HepG2 (cell line): Measurements from ENCODE around the gene CYSRT1. TPM values are rescaled to one million over a fixed set of nuclear protein-coding genes. Genes with fewer than 3 reads are reported as not detected.

Source experiments
- ATAC-seq: fragments of 200-7000 bp; cut with Tn5 transposase; 3 replicates; pipeline ENCODE4 v1.9.1; 2020; ENCODE audit warnings: mild to moderate bottlenecking, moderate library complexity
- BruUV-seq: library from RNA; stranded (reverse); fragments of 400-500 nt; replicated peaks from 2 replicates; lab custom pipeline; 2021; lab: Mats Ljungman, UMichigan
- CTCF ChIA-PET: fragments of 300-600 bp; formaldehyde crosslinking; extraction: SDS; loops from one replicate; lab custom pipeline; 2021; ENCODE audit warnings: low total read pairs, inconsistent platforms, low intra/inter-chr PET ratio; lab: Yijun Ruan, JAX
- POLR2A ChIA-PET: fragments of 350-600 bp; sonication (Branson Sonifier 250); formaldehyde crosslinking; loops from one replicate; lab custom pipeline; 2020; ENCODE audit warnings: antibody characterized with exemption, inconsistent platforms; lab: Yijun Ruan, JAX
- DNase-seq: peaks from one replicate; pipeline ENCODE4 v3.0.0-alpha.2; 2015; ENCODE audit warnings: low spot score
- FAIRE-seq: peaks from 3 replicates; lab custom pipeline; 2011; peaks lifted over from hg19 to GRCh38; lab: Jason Lieb, UNC
- H2AFZ ChIP-seq: one replicate; pipeline ENCODE4 v1.6.1; 2011; ENCODE audit warnings: low read length, inconsistent platforms
- H3K27ac ChIP-seq: fragments of 300-600 bp; 3 replicates; pipeline ENCODE4 v1.8.0; 2011; ENCODE audit warnings: mixed run types, mild to moderate bottlenecking, mixed read lengths, low read length, inconsistent platforms; ENCODE audit not compliant: insufficient read depth; ENCODE audit errors: extremely low read length
- H3K27me3 ChIP-seq, 2 experiments: fragments of 200-600 bp in 1 of 2; 2 replicates in 1 of 2; 3 replicates in 1 of 2; pipeline versions ENCODE4 v1.6.0 to v1.8.0; 2011; ENCODE audit warnings: low read length in 2 of 2, mild to moderate bottlenecking in 2 of 2, moderate library complexity in 2 of 2, inconsistent platforms in 1 of 2; ENCODE audit not compliant: insufficient read depth in 2 of 2, control insufficient read depth in 1 of 2
- H3K36me3 ChIP-seq, 2 experiments: fragments of 200-600 bp in 1 of 2; replicated peaks in 1 of 2; 2 replicates in 1 of 2; 3 replicates in 1 of 2; pipeline versions ENCODE4 v1.5.1 to v1.8.0; 2011; ENCODE audit warnings: low read length in 2 of 2, inconsistent platforms in 1 of 2; ENCODE audit not compliant: insufficient read depth in 2 of 2, control insufficient read depth in 1 of 2
- H3K4me1 ChIP-seq: 2 replicates; pipeline ENCODE4 v1.5.1; 2012; ENCODE audit warnings: low read length, inconsistent platforms; ENCODE audit not compliant: insufficient read depth
- H3K4me2 ChIP-seq: 2 replicates; pipeline ENCODE4 v1.6.0; 2011; ENCODE audit warnings: low read depth, low read length, inconsistent platforms
- H3K4me3 ChIP-seq, 3 experiments: fragments of 200-600 bp in 1 of 3; sonication (generic), shearing (Covaris generic) in 1 of 3; replicated peaks in 1 of 3; 2 replicates each; pipeline ENCODE4 v1.5.1; 2011 to 2016; ENCODE audit warnings: low read length in 3 of 3, inconsistent platforms in 2 of 3, low read depth in 2 of 3, mild to moderate bottlenecking in 2 of 3, control low read depth in 1 of 3, mixed read lengths in 1 of 3; ENCODE audit not compliant: insufficient read depth in 1 of 3
- H3K79me2 ChIP-seq: one replicate; pipeline ENCODE4 v1.6.1; 2011; ENCODE audit warnings: low read length, inconsistent platforms; ENCODE audit not compliant: insufficient read depth
- H3K9ac ChIP-seq: 2 replicates; pipeline ENCODE4 v1.6.0; 2011; ENCODE audit warnings: mild to moderate bottlenecking, low read depth, low read length, inconsistent platforms; ENCODE audit not compliant: insufficient read depth
- H3K9me3 ChIP-seq: 2 replicates; pipeline ENCODE4 v1.5.1; 2012; ENCODE audit warnings: mild to moderate bottlenecking, low read length
- H4K20me1 ChIP-seq: 2 replicates; pipeline ENCODE4 v1.6.0; 2011; ENCODE audit warnings: inconsistent platforms, mild to moderate bottlenecking, low read length, moderate library complexity; ENCODE audit not compliant: insufficient read depth
- CTCF ChIP-seq: sonication (generic); formaldehyde crosslinking; IDR thresholded peaks from 2 replicates; pipeline ENCODE4 v1.5.0; 2020; ENCODE audit warnings: mild to moderate bottlenecking, missing genetic modification reagents, moderate library complexity
- EED ChIP-seq: sonication (generic); formaldehyde crosslinking; IDR thresholded peaks from 2 replicates; pipeline ENCODE4 v1.5.0; 2020; ENCODE audit warnings: mild to moderate bottlenecking, missing genetic modification reagents
- RAD21 ChIP-seq: fragments of 450-650 bp; formaldehyde crosslinking; IDR thresholded peaks from 2 replicates; pipeline ENCODE4 v1.5.0; 2020; ENCODE audit warnings: mild to moderate bottlenecking
- REL ChIP-seq: sonication (generic); formaldehyde crosslinking; conservative IDR thresholded peaks from 2 replicates; pipeline ENCODE4 v1.8.0; 2022; ENCODE audit warnings: mild to moderate bottlenecking, missing genetic modification reagents, moderate library complexity
- STAG1 ChIP-seq: sonication (generic); formaldehyde crosslinking; IDR thresholded peaks from 2 replicates; pipeline ENCODE4 v1.4.0; 2020; ENCODE audit warnings: missing genetic modification reagents
- ZNF292 ChIP-seq: sonication (generic); formaldehyde crosslinking; IDR thresholded peaks from 2 replicates; pipeline ENCODE4 v1.8.1; 2022; ENCODE audit warnings: mild to moderate bottlenecking, low read depth, missing genetic modification reagents, borderline replicate concordance
- ZNF687 ChIP-seq: sonication (generic); formaldehyde crosslinking; IDR thresholded peaks from 2 replicates; pipeline ENCODE4 v1.5.1; 2020; ENCODE audit warnings: mild to moderate bottlenecking, missing genetic modification reagents, moderate library complexity
- ZNF839 ChIP-seq: sonication (generic); formaldehyde crosslinking; IDR thresholded peaks from 2 replicates; pipeline ENCODE4 v1.4.0; 2020; ENCODE audit warnings: missing genetic modification reagents, mild to moderate bottlenecking, borderline replicate concordance
- WGBS: methylation state at CpG from one replicate; pipeline ENCODE4 v1.1.6; 2017; ENCODE audit warnings: low lambda C conversion rate; 5-methylcytosine and 5-hydroxymethylcytosine counted together
- in situ Hi-C: cut with HindIII; loops from 2 replicates; pipeline ENCODE4 v1.10.0; 2017; ENCODE audit warnings: low pct_unique_long_range_greater_than_20kb; ENCODE audit not compliant: extremely low pct_ligation_motif_present
- intact Hi-C: fragments of 100-400 bp; cut with micrococcal nuclease; formaldehyde crosslinking; loops from one replicate; pipeline ENCODE4 v1.10.0; 2022; ENCODE audit not compliant: unreplicated experiment
- polyA plus RNA-seq, 8 experiments: library from polyadenylated mRNA; depleted of rRNA in 3 of 8; stranded (reverse) in 7 of 8; unstranded in 1 of 8; fragments of >200 nt; fragmentation: Illumina TruSeq in 4 of 8; extraction: Trizol in 4 of 8; gene quantifications; 2 replicates each; pipeline versions ENCODE4 v1.2.1 to v1.2.3, GENCODE V29; 2011 to 2016; ENCODE audit warnings: low read depth in 4 of 8, missing spikeins in 1 of 8, mixed read lengths in 1 of 8; ENCODE audit not compliant: insufficient read depth in 1 of 8
- total RNA-seq, 5 experiments: library from RNA; depleted of rRNA; stranded (reverse); fragments of >200 nt; fragmentation: Illumina TruSeq; extraction: Trizol; gene quantifications; 2 replicates each; pipeline ENCODE4 v1.2.3, GENCODE V29; 2016; ENCODE audit warnings: low read depth in 1 of 5
- TF ChIP-seq, protein P1 (sequence below): sonication (generic); formaldehyde crosslinking; IDR thresholded peaks from 2 replicates; pipeline ENCODE4 v1.4.0; 2020; ENCODE audit warnings: missing genetic modification reagents, mild to moderate bottlenecking, borderline replicate concordance
- TF ChIP-seq, protein P2 (sequence below): sonication (generic); formaldehyde crosslinking; IDR thresholded peaks from 2 replicates; pipeline ENCODE4 v1.8.1; 2023; ENCODE audit warnings: mild to moderate bottlenecking, missing genetic modification reagents

CYSRT1 gene
- total and polyA plus RNA-seq, 2 of the 13 experiments (the other 11 are each of a cell fraction or from before 2014, with no cell fraction given) = 1.5 to 2.1 TPM

GRCh38 chr9:137213160-137214060 lies 11.6 kb upstream of the CYSRT1 start:
- Histone ChIP-seq H3K36me3 (no peaks in the 10 kb centered on the region; a peak in 1 of 5 replicates), H3K27ac (no peak overlapping the region), H3K4me2 (no peak overlapping the region), H2AFZ (no peak overlapping the region), H3K9ac (no peak overlapping the region), H3K9me3 (no peaks in the 10 kb centered on the region), H3K4me1 (peaks cover 16% of the 10 kb centered on the region), H3K4me3 (no peak overlapping the region), H3K79me2 (peaks cover under 1% of the 10 kb centered on the region), H4K20me1 (no peaks in the 10 kb centered on the region), H3K27me3 (no peaks in the 10 kb centered on the region)
- WGBS = 95% methylated on average over 28 of the region's 49 CpGs
- POLR2A ChIA-PET = no interaction called here
- FAIRE-seq = no peak
- CTCF ChIA-PET = no interaction called here
- no peak for ATAC-seq
- intact Hi-C loops = no loop called here
- BruUV-seq = no TSS peak
- in situ Hi-C loops = no loop called here
- no peak for DNase-seq
- TF ChIP-seq STAG1 (CRISPR knock-in tag) (peak; percentile 57), CTCF (CRISPR knock-in tag) (peak; percentile 60), ZNF292 (no peak), ZNF687 (CRISPR knock-in tag) (peak; percentile 30), ZNF839 (CRISPR knock-in tag) (0 out of 2 replicates have a peak, but pooled peaks have one; percentile 59), REL (CRISPR knock-in tag) (no peak), EED (no peak), RAD21 (CRISPR knock-in tag) (peak; percentile 56; the same call in 1 of the 2 replicates)
- TF ChIP-seq, protein P1, sequence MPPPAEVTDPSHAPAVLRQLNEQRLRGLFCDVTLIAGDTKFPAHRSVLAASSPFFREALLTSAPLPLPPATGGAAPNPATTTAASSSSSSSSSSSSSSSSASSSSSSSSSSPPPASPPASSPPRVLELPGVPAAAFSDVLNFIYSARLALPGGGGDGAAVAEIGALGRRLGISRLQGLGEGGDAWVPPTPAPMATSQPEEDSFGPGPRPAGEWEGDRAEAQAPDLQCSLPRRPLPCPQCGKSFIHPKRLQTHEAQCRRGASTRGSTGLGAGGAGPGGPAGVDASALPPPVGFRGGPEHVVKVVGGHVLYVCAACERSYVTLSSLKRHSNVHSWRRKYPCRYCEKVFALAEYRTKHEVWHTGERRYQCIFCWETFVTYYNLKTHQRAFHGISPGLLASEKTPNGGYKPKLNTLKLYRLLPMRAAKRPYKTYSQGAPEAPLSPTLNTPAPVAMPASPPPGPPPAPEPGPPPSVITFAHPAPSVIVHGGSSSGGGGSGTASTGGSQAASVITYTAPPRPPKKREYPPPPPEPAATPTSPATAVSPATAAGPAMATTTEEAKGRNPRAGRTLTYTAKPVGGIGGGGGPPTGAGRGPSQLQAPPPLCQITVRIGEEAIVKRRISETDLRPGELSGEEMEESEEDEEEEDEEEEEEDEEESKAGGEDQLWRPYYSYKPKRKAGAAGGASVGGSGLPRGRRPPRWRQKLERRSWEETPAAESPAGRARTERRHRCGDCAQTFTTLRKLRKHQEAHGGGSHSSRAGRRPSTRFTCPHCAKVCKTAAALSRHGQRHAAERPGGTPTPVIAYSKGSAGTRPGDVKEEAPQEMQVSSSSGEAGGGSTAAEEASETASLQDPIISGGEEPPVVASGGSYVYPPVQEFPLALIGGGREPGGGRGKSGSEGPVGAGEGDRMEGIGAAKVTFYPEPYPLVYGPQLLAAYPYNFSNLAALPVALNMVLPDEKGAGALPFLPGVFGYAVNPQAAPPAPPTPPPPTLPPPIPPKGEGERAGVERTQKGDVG (CRISPR knock-in tag) = 0 out of 2 replicates have a peak, but pooled peaks have one; percentile 49
- TF ChIP-seq, protein P2, sequence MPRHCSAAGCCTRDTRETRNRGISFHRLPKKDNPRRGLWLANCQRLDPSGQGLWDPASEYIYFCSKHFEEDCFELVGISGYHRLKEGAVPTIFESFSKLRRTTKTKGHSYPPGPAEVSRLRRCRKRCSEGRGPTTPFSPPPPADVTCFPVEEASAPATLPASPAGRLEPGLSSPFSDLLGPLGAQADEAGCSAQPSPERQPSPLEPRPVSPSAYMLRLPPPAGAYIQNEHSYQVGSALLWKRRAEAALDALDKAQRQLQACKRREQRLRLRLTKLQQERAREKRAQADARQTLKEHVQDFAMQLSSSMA (CRISPR knock-in tag) = no peak
